NCI-H524 (cell line): ENCODE results near the gene RGS9.

Source experiments
- DNase-seq, 2 experiments: peaks; one replicate each; lab custom pipeline; 2025; lab: John Stamatoyannopoulos, UW

The RGS9 gene

GRCh38 chr17:65219124-65219523 is 82.0 kb downstream of the RGS9 start:
- peak in 1 of 2 experiments; percentile 10 for DNase-seq

- no peak for DNase-seq
Measured at GRCh38 chr17:65219707-65220106, 82.5 kb downstream of the RGS9 start.

- peak in 1 of 2 experiments; percentile 31 for DNase-seq
Measured at GRCh38 chr17:65220732-65221131, 83.6 kb downstream of the RGS9 start.

GRCh38 chr17:65222214-65222738 is 85.1 kb downstream of the RGS9 start:
- no peak for DNase-seq

- no peak for DNase-seq
Measured at GRCh38 chr17:65225061-65225460, 87.9 kb downstream of the RGS9 start.

- peak in 1 of 2 experiments; percentile 42 for DNase-seq
Measured at GRCh38 chr17:65226227-65226626, 89.1 kb downstream of the RGS9 start.

GRCh38 chr17:65227637-65228036 is 90.5 kb downstream of the RGS9 start:
- DNase-seq = no peak

- DNase-seq = no peak
Measured at GRCh38 chr17:65228287-65228686, 91.1 kb downstream of the RGS9 start.

GRCh38 chr17:65228734-65229620 is 91.8 kb downstream of the RGS9 start:
- peak; percentile 40 to 50 for DNase-seq

GRCh38 chr17:65229621-65229995 is 92.4 kb downstream of the RGS9 start:
- DNase-seq = no peak

- no peak for DNase-seq
Measured at GRCh38 chr17:65230040-65230439, 92.9 kb downstream of the RGS9 start.

GRCh38 chr17:65231086-65231485 is 93.9 kb downstream of the RGS9 start:
- peak in 1 of 2 experiments; percentile 21 for DNase-seq

GRCh38 chr17:65231662-65232335 is 94.6 kb downstream of the RGS9 start:
- DNase-seq = peak; percentile 72 to 85

GRCh38 chr17:65235284-65235683 is 98.1 kb downstream of the RGS9 start:
- DNase-seq = no peak

- DNase-seq = no peak
Measured at GRCh38 chr17:65236321-65236720, 99.2 kb downstream of the RGS9 start.

- peak; percentile 20 to 82 for DNase-seq
Measured at GRCh38 chr17:65243838-65244625, 106.9 kb downstream of the RGS9 start.

GRCh38 chr17:65246252-65246651 is 109.1 kb downstream of the RGS9 start:
- no peak for DNase-seq

- DNase-seq = no peak
Measured at GRCh38 chr17:65249774-65250173, 112.6 kb downstream of the RGS9 start.

- DNase-seq = no peak
Measured at GRCh38 chr17:65254166-65254565, 117.0 kb downstream of the RGS9 start.

GRCh38 chr17:65259281-65259680 is 122.1 kb downstream of the RGS9 start:
- DNase-seq = no peak

GRCh38 chr17:65259696-65260485 is 122.7 kb downstream of the RGS9 start:
- DNase-seq = no peak
